Fibroblast of mammary gland (primary cell): ENCODE data around the gene ZNF25.

Experiments
- DNase-seq: peaks from one replicate; pipeline ENCODE4 v3.0.0-alpha.2; 2010; ENCODE audit warnings: low read depth
- H3K4me3 ChIP-seq: 2 replicates; pipeline ENCODE4 v1.5.1; 2011; ENCODE audit warnings: low read depth, mild to moderate bottlenecking, low read length, moderate library complexity; ENCODE audit not compliant: control insufficient read depth
- CTCF ChIP-seq: conservative IDR thresholded peaks from 2 replicates; pipeline ENCODE4 v1.5.1; 2011; ENCODE audit warnings: low read depth, low read length, inconsistent platforms; ENCODE audit not compliant: control insufficient read depth, insufficient read depth

Gene ZNF25

GRCh38 chr10:37972396-37972795 lies 4.1 kb downstream of the ZNF25 start:
- DNase-seq, result no peak
- no peak for TF ChIP-seq CTCF
- H3K4me3 ChIP-seq, result no peak overlapping the region

DNA sequence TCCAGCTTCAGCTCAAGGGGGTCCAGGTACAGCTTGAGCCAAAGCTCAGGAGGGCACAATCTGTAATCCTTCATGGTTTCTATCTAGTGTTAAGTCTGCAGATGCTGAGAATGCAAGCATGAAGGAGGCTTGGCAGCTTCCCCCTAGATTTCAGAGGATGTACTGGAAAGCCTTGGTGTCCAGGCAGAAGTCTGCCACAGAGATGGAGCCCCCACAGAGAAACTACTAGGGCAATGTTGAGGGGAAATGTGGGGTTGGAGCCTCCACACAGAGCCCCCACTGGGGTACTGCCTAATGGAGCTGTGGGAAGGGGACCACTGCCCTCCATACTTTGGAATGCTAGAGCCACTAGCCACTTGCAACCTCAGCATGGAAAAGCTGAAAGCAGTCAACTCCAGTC lies 11.4 kb downstream of the ZNF25 start:
- no peak for DNase-seq
- no peak for TF ChIP-seq CTCF
- no peak overlapping the region for H3K4me3 ChIP-seq

GRCh38 chr10:37960591-37961137 lies 15.8 kb downstream of the ZNF25 start:
- no peak for TF ChIP-seq CTCF
- no peak overlapping the region for H3K4me3 ChIP-seq
- no peak for DNase-seq

- no peak for TF ChIP-seq CTCF
These were observed 18.6 kb downstream of the ZNF25 start for GRCh38 chr10:37957841-37958240.

GRCh38 chr10:37952926-37953325 lies 23.5 kb downstream of the ZNF25 start:
- H3K4me3 ChIP-seq, result no peak overlapping the region
- DNase-seq, result no peak
- TF ChIP-seq CTCF, result no peak

More at GRCh38 chr10:37957841-37958240, 18.6 kb downstream of the ZNF25 start:
- H3K4me3 ChIP-seq, result no peak overlapping the region
- DNase-seq, result no peak

DNA sequence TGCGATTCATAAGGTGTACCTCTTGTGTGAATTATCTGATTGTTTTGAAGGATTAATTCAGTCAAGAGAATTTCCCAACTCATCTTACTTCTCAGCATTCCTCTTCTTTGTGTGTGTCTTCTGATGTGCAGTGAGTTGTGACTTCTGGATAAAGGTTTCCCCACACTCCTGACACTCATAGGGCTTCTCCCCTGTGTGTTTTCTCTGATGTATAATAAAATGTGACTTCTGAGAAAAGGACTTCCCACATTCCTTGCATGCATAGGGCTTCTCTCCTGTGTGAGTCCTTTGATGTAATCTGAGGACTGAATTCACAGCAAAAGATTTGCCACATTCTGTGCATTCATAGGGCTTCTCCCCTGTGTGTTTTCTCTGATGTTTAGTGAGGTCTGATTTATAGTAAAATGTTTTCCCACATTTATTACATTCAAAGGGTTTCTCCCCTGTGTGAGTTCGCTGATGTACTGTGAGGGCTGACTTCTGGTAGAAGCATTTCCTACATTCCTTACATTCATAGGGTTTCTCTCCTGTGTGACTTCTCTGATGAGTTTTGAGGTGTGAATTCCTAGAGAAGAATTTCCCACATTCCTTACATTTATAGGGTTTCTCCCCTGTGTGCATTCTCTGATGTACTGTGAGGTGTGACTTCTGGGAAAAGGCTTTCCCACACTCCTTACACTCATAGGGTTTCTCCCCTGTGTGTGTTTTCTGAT lies 24.2 kb downstream of the ZNF25 start:
- DNase-seq, result no peak
- H3K4me3 ChIP-seq, result no peak overlapping the region
- no peak for TF ChIP-seq CTCF

- TF ChIP-seq CTCF, result no peak
- no peak overlapping the region for H3K4me3 ChIP-seq
- no peak for DNase-seq
These were observed 28.2 kb downstream of the ZNF25 start for GRCh38 chr10:37948210-37948609.
